Measurements from ENCODE around the gene PLET1.

DNA sequence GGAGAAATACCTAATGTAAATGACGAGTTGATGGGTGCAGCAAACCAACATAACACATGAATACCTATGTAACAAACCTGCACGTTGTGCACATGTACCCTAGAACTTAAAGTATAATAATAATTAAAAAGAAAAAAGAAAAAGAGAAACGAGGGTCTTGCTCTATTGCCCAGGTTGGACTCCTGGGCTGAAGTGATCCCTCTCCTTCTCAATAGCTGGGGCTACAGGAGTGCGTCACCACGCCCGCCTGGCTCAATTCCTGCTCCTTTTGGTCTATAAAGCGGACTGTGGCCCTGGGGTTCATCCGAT is 35.0 kb downstream of the PLET1 start:
- no peak for TF ChIP-seq EZH2 (IDR thresholded peaks at IDR 0.05; ENCODE audit: insufficient read depth, poor library complexity, severe bottlenecking)
- TF ChIP-seq EZH2phosphoT487 (IDR thresholded peaks at IDR 0.05; ENCODE audit: insufficient read depth, low read depth): no peak

Data from GM23248 (cell line).